NT2/D1 (cell line): ENCODE results near the gene DNAAF9.

ENCODE experiments used
- YY1 ChIP-seq: IDR thresholded peaks from 2 replicates; pipeline ENCODE4 v1.6.1; 2011; ENCODE audit not compliant: insufficient read length, insufficient read depth
- ZNF274 ChIP-seq: IDR thresholded peaks from 2 replicates; pipeline ENCODE4 v1.6.1; 2011; ENCODE audit warnings: mild to moderate bottlenecking, low read depth, low read length

DNA sequence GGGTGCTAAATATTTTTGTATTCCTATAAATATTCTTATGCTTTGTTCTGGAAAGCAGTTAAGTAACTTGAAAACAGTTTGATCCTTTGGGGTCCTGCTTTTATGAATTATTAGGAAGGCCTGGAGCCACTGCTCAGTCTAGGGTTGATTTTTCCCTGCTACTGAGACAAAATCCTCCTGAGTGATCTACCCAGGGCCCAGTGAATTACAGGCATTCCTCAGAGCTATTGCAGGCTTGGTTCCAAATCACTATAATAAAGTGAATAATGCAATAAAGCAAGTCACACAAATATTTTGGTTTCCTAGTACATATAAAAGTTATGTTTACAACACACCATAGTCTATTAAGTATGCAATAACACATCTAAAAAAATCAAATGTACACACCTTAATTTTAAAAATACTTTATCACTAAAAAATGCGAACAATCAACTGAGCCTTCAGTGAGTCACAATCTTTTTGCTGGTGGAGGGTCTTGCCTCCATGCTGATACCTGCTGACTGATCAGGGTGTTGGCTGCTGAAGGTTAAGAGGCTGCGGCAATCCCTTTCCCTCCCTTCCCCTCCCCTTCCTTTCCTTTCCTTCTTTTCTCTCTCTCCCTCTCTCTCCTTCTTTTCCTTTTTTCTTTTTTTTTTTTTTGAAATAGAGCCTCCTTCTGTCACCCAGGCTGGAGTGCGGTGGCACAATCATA lies 43.0 kb downstream of the DNAAF9 start:
- TF ChIP-seq ZNF274 (no peak), YY1 (no peak)
